Immature natural killer cell (primary cell): ENCODE measurements around the gene THEM4. TPM values are rescaled to one million over a fixed set of nuclear protein-coding genes. Genes with fewer than 3 reads are reported as not detected.
"Not testable (repeated sequence)": the region's sequence is repeated elsewhere in the genome, so short reads cannot be mapped to it uniquely, and the experiment has no call there.

Source experiments
- DNase-seq, 3 donors: peaks; one replicate each; pipeline ENCODE4 v3.0.0; 2022; ENCODE audit warnings: mixed read lengths in 1 of 3
- H3K27ac Mint-ChIP-seq, 6 donors: one replicate each; pipeline ENCODE4 v1.8.0; 2020; ENCODE audit warnings: mixed read lengths in 6 of 6, mild to moderate bottlenecking in 5 of 6, inconsistent platforms in 4 of 6, moderate library complexity in 3 of 6
- H3K27me3 Mint-ChIP-seq, 3 donors: one replicate each; pipeline ENCODE4 v1.8.0; 2020 to 2021; ENCODE audit warnings: low read depth in 3 of 3, mild to moderate bottlenecking in 3 of 3, mixed read lengths in 3 of 3, moderate library complexity in 3 of 3, inconsistent platforms in 1 of 3
- H3K36me3 Mint-ChIP-seq, 3 donors: one replicate each; pipeline ENCODE4 v1.8.0; 2020; ENCODE audit warnings: mixed read lengths in 3 of 3, inconsistent platforms in 2 of 3, mild to moderate bottlenecking in 2 of 3
- H3K4me1 Mint-ChIP-seq, 2 donors: one replicate each; pipeline ENCODE4 v1.8.0; 2020; ENCODE audit warnings: inconsistent platforms in 2 of 2, mild to moderate bottlenecking in 2 of 2, mixed read lengths in 2 of 2, moderate library complexity in 1 of 2
- H3K4me3 Mint-ChIP-seq, 5 donors: one replicate each; pipeline ENCODE4 v1.8.0; 2020; ENCODE audit warnings: mild to moderate bottlenecking in 5 of 5, mixed read lengths in 5 of 5, inconsistent platforms in 3 of 5, moderate library complexity in 3 of 5
- H3K9me3 Mint-ChIP-seq, 6 donors: one replicate each; pipeline ENCODE4 v1.8.0; 2020; ENCODE audit warnings: mild to moderate bottlenecking in 6 of 6, mixed read lengths in 6 of 6, inconsistent platforms in 4 of 6, moderate library complexity in 3 of 6
- polyA plus RNA-seq, 3 donors: library from polyadenylated mRNA; unstranded; fragments of 300-500 nt; fragmentation: Illumina TruSeq; gene quantifications; one replicate each; pipeline ENCODE4 v1.2.3, GENCODE V29; 2021

THEM4 gene
- polyA plus RNA-seq, 3 donors from 2014 or later: 29.9 to 38.1 (median 36.7) TPM

DNA sequence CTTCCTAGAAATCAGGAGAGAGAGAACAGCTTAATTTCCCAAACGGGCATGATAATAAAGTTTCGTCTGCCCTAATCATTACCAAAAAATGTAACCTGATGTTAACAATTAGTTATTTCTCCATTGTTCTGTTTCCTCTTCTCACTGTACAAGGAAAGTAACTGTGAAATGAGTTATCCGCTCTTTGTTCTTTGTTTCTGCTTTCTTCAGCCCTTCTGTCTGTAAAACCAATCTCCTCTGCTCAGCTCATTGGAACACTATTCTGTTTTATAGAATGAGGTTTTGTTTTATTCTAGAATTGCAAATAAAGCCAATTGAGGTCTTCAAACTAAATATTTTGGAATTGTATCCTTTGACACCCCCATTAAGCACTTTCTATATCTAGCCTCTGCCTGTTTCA lies 8.8 kb upstream of the THEM4 start:
- Mint-ChIP-seq H3K27me3 (peaks cover 0 to 6% (median 3%) of the 10 kb centered on the region in 3 donors), H3K9me3 (no peaks in the 10 kb centered on the region), H3K36me3 (no peaks in the 10 kb centered on the region), H3K4me3 (no peak overlapping the region), H3K4me1 (no peaks in the 10 kb centered on the region), H3K27ac (no peak overlapping the region)
- no peak for DNase-seq

DNA sequence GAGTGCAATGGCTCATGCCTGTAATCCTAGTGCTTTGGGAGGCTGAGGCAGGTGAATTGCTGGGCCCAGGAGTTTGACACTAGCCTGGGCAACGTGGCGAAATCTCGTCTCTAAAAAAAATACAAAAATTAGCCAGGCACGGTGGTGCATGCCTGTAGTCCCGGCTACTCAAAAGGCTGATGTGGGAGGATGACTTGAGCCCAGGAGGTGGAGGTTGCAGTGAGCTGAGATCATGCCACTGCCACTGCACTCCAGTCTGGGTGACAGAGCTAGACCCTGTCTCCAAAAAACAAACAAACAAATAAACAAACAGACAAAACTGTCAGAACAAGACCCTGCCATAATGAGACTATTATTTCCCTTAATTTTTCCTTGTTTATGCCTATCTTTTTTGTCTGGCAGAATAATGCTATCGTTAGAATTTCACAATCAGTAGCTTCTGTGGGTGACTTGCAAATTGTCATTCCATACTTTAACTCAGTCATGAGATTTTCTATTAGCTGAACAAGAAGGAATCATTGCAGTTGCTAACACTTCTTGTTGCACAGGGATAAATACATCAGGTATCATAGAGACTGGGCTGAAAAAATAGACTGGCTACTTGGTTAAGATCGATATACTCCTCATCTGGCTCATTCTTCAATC lies 7.5 kb upstream of the THEM4 start:
- Mint-ChIP-seq H3K27me3 (peaks cover 0 to 4% (median 3%) of the 10 kb centered on the region in 3 donors), H3K4me3 (no peak overlapping the region), H3K27ac (no peak overlapping the region), H3K9me3 (no peaks in the 10 kb centered on the region), H3K4me1 (no peaks in the 10 kb centered on the region), H3K36me3 (no peaks in the 10 kb centered on the region)
- DNase-seq: no peak

DNA sequence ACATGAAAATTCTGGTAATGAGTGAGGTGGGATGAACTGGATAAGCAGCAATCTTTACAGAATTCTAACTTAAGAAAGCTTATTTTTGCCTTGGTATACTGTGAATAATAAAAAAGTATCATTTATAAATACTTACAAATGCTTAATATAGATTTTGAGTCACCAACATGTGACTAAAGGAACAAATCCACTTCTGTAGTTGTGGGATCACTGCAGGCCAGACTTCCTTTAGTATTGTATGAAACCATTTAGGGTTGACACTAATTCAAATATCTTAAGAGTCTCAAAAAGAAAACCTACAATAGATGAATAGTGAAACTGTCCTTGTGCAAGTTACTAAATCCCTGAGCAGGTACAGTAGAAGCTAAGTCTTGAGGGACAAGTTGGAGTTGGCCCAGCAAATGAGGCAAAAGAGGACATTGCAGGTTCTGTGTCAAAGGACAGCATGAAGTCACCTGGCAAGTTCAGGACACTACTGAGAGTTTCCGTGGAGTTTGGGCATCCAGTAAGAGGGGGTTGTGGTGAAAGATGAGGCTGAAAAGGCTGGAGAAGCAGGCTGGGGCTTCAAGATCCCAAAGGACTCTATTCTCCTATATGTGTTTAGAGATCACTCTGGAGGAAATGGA lies 5.9 kb upstream of the THEM4 start:
- Mint-ChIP-seq H3K4me3 (no peak overlapping the region), H3K9me3 (no peaks in the 10 kb centered on the region), H3K27me3 (peaks cover 0 to 3% (median 0%) of the 10 kb centered on the region in 3 donors), H3K36me3 (no peaks in the 10 kb centered on the region), H3K27ac (no peak overlapping the region), H3K4me1 (no peaks in the 10 kb centered on the region)
- DNase-seq: no peak

DNA sequence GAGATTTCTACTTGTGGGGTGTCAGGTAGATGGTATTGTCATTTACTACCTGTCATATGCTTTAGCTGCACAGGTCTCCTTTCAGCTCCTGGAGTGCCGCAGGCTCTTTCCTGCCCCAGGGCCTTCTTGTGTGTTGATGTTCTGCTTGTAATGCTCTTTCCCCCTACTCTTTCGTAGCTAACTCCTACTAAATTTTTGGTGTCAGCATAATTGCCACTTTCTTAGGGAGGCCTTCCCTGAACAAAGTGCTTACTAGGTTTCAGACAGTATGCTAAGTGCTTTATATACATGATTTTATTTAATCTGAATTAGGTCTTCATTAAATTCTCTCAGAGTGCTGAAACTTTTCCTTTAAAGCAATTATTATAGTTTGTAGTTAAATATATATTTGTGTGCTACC lies 4.8 kb upstream of the THEM4 start:
- Mint-ChIP-seq H3K9me3 (no peaks in the 10 kb centered on the region), H3K4me1 (peaks cover 5 to 6% of the 10 kb centered on the region in 2 donors), H3K4me3 (no peak overlapping the region), H3K36me3 (no peaks in the 10 kb centered on the region), H3K27me3 (peaks cover 0 to 7% (median 0%) of the 10 kb centered on the region in 3 donors), H3K27ac (no peak overlapping the region)
- no peak for DNase-seq

DNA sequence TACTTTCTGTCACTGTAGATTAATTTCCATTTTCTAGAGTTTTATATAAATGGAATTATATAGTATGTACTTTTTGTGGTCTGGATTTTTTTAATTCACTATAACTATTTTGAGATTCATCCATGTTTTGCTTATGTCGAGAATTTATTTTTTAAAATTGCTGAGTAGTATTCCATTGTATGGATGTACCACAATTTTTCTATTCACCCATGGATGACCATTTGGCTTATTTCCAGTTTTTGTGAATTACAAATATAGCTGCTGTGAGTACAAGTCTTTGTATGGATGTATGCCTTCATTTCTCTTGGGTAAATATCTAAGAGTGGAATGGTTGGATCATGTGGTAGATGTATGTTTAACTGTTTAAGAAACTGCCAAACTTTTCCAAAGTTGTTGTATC lies 3.7 kb upstream of the THEM4 start:
- peaks cover 0 to 4% (median 0%) of the 10 kb centered on the region in 6 donors for H3K9me3 Mint-ChIP-seq
- peaks cover 0 to 4% (median 0%) of the 10 kb centered on the region in 3 donors for H3K27me3 Mint-ChIP-seq
- peaks cover 13 to 17% of the 10 kb centered on the region in 2 donors for H3K4me1 Mint-ChIP-seq
- no peak overlapping the region for H3K27ac Mint-ChIP-seq
- DNase-seq: no peak
- H3K4me3 Mint-ChIP-seq: no peak overlapping the region
- H3K36me3 Mint-ChIP-seq: peaks cover 0 to 4% (median 4%) of the 10 kb centered on the region in 3 donors

DNA sequence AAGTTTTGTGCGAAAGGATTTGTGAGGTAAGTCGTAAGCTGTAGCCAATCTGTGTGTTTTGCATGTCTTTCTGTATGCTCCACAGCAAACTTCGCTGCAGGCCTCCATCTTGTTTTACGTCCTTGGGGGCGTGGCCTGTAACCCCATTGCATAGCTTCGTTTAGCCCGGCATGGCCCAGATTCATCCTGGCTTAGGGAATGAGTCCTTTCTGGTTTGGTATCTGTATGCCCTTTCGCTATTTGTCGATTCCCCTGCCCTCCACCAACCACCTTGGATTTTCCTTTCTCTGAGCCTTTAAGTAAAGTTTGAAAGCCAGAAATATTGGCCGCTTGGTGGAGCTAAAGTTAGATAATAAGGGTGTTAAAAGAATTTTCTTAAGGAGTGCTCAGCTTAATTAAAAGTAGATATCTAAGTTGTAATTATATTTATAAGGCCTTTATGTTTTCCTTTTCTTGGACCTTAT lies 1.1 kb downstream of the THEM4 start:
- Mint-ChIP-seq H3K9me3 (peaks cover 5 to 12% (median 8%) of the 10 kb centered on the region in 6 donors), H3K4me3 (peak overlapping the region; percentile 79 to 89 (median 88)), H3K36me3 (peaks cover 16 to 22% (median 18%) of the 10 kb centered on the region in 3 donors), H3K27me3 (peaks cover 0 to 5% (median 4%) of the 10 kb centered on the region in 3 donors), H3K27ac (peak overlapping the region; percentile 56 to 91 (median 84)), H3K4me1 (peaks cover 42 to 53% of the 10 kb centered on the region in 2 donors)
- DNase-seq: no peak

DNA sequence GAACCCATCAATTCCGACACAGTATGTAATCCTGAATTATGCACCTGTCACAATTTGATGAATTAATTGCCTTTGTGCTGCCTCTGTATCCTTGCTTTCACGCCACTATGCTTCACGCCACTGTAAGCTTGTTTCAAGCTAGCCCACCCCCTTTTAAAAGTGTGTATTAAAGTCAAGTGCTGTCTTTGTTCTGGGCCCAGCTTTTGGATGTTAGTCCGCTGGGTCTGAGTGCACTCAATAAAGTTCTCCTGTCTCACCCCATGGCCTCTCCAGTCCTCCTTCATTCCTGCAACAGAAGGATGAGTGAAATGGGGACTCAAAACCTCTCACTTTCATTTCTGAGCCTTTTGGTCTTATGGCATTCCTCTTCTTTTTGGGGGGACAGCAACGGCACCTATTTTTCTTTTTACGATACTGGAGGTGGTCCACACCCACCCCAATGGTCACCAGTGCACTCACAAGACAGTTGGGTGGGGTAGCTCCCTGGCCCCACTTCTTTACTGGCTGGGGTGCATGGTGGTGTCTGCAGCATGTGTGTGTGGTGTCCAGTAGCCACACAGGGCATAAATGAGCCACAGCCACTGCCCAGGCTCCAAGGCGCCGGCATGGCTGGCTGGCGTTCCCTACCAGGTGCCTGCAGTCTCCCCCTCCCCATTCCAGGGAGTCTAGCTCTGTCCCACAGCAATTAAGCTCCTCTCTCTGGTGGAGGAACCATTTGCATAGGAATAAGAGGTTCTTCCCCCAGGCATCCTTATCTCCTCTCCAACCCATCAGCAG lies 1.8 kb downstream of the THEM4 start:
- H3K4me3 Mint-ChIP-seq: peak overlapping the region in 4 of 5 donors; percentile 28 to 58 (median 46)
- H3K27ac Mint-ChIP-seq: peak overlapping the region in 3 of 6 donors; percentile 24 to 40 (median 39)
- H3K36me3 Mint-ChIP-seq: peaks cover 16 to 22% (median 18%) of the 10 kb centered on the region in 3 donors
- peaks cover 42 to 54% of the 10 kb centered on the region in 2 donors for H3K4me1 Mint-ChIP-seq
- no peak for DNase-seq
- H3K27me3 Mint-ChIP-seq: peaks cover 0 to 5% (median 4%) of the 10 kb centered on the region in 3 donors
- H3K9me3 Mint-ChIP-seq: peaks cover 5 to 12% (median 8%) of the 10 kb centered on the region in 6 donors

DNA sequence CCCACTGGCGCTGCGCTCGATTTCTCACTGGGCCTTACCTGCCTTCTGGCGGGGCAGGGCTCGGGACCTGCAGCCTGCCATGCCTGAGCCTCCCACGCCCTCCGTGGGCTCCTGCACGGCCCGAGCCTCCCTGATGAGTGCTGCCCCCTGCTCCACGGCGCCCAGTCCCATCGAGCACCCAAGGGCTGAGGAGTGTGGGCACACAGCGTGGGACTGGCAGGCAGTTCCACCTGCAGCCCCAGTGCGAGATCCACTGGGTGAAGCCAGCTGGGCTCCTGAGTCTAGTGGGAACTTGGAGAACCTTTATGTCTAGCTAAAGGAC lies 3.0 kb downstream of the THEM4 start:
- not testable (repeated sequence) for DNase-seq, H3K4me3 Mint-ChIP-seq, H3K27me3 Mint-ChIP-seq, H3K27ac Mint-ChIP-seq
- peaks cover 45 to 54% of the 10 kb centered on the region in 2 donors for H3K4me1 Mint-ChIP-seq
- peaks cover 16 to 29% (median 23%) of the 10 kb centered on the region in 3 donors for H3K36me3 Mint-ChIP-seq
- H3K9me3 Mint-ChIP-seq: peaks cover 7 to 14% (median 11%) of the 10 kb centered on the region in 6 donors

DNA sequence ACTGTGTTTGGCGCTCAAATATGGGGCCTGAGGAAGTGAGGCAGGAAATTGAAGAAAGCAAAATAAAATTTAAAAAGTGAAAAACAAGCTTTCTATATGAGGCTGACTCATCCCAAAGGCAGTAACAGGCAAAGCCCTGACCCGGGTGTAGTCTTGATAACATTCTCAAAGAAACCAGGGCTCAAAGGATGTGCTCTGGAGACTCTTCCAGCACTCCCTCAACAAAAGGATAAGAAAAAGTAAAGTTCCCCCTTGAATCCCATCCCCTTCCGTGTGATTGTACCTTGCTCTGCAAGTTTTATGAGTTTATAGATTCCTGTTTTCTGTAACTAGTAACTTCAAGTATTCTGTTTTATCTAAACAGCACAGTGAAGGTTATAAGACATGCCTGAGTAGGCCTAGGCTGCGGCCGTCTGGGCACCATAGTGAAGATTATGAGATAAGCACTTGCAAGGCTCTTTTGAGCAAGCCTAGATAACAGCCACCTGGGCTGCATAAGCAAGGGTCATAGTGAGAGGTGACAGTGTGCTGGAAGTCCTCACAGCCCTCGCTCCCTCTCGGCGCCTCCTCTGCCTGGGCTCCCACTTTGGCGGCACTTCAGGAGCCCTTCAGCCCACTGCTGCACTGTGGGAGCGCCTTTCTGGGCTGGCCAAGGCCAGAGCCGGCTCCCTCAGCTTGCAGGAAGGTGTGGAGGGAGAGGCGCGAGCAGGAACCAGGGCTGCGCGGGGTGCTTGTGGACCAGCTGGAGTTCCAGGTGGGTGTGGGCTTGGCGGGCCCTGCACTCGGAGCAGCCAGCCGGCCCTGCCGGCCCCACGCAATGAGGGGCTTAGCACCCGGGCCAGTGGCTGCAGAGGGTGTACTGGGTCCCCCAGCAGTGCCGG lies 3.6 kb downstream of the THEM4 start:
- Mint-ChIP-seq H3K4me1 (peaks cover 45 to 54% of the 10 kb centered on the region in 2 donors), H3K4me3 (peak overlapping the region; percentile 45 to 74 (median 67)), H3K27ac (peak overlapping the region; percentile 58 to 94 (median 84)), H3K36me3 (peaks cover 16 to 33% (median 27%) of the 10 kb centered on the region in 3 donors), H3K9me3 (peaks cover 10 to 18% (median 13%) of the 10 kb centered on the region in 6 donors)
- not testable (repeated sequence) for H3K27me3 Mint-ChIP-seq, DNase-seq

DNA sequence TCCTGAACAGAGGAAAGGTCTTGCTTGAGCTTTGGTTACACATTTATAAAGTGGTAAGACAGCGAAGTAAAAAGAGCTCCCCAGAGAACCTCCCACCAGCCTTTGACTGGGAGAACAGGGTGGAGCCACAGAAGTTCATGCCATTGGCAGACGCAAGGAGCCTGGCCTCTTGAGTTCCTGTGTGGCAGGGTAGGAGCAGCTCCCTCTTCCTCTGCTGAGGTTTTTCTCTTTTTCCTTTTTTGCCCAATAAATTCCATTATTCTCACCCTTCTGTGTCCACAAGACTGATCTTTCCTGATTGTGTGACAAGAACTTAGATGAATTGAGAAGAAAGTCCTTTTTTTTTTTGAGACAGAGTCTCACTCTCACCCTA lies 4.3 kb downstream of the THEM4 start:
- H3K4me3 Mint-ChIP-seq: peak overlapping the region; percentile 45 to 74 (median 67)

DNA sequence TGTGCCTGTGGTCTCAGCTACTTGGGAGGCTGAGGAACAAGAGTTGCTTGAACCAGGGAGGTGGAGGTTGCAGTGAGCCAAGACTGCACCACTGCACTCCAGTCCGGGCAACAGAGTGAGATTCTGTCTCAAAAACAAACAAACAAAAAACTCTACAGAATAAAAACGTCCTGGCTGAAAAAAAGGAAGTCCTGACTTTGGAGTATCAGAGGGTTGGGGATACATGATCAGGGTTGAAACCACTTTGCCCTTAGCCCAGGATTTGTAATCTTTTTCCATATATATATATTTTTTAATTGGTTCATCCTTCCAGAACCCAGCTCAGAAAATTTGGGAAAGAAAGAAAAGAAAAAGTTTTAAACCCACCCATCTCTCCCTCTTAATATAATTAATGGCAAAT lies 6.5 kb downstream of the THEM4 start:
- Mint-ChIP-seq H3K27me3 (peaks cover 0 to 5% (median 2%) of the 10 kb centered on the region in 3 donors), H3K4me3 (no peak overlapping the region), H3K9me3 (peaks cover 10 to 26% (median 18%) of the 10 kb centered on the region in 6 donors), H3K36me3 (peaks cover 22 to 43% (median 39%) of the 10 kb centered on the region in 3 donors), H3K4me1 (peaks cover 55 to 64% of the 10 kb centered on the region in 2 donors), H3K27ac (no peak overlapping the region)
- DNase-seq: no peak

More for the DNA sequence above, 4.3 kb downstream of the THEM4 start:
- peaks cover 46 to 58% of the 10 kb centered on the region in 2 donors for H3K4me1 Mint-ChIP-seq
- peak overlapping the region; percentile 58 to 94 (median 84) for H3K27ac Mint-ChIP-seq
- peaks cover 20 to 39% (median 33%) of the 10 kb centered on the region in 3 donors for H3K36me3 Mint-ChIP-seq
- peaks cover 10 to 22% (median 18%) of the 10 kb centered on the region in 6 donors for H3K9me3 Mint-ChIP-seq
- peaks cover 2 to 5% (median 4%) of the 10 kb centered on the region in 3 donors for H3K27me3 Mint-ChIP-seq
- peak in 2 of 3 donors; percentile 16 to 39 for DNase-seq

DNA sequence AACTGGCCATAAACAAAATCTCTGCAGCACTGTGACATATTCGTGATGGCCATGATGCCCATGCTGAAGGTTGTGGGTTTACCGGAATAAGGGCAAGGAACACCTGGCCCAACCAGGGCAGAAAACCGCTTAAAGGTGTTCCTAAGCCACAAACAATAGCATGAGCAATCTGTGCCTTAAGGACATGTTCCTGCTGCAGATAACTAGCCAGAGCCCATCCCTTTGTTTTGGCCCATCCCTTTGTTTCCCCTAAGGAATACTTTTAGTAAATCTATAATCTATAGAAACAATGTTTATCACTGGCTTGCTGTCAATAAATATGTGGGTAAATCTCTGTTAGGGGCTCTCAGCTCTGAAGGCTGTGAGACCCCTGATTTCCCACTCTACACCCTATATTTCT lies 8.5 kb downstream of the THEM4 start:
- H3K4me1 Mint-ChIP-seq: peaks cover 52 to 70% of the 10 kb centered on the region in 2 donors
- H3K27me3 Mint-ChIP-seq, H3K27ac Mint-ChIP-seq, H3K4me3 Mint-ChIP-seq, DNase-seq: not testable (repeated sequence)
- H3K36me3 Mint-ChIP-seq: peaks cover 15 to 32% (median 30%) of the 10 kb centered on the region in 3 donors
- H3K9me3 Mint-ChIP-seq: peaks cover 5 to 18% (median 11%) of the 10 kb centered on the region in 6 donors
